Measurements from ENCODE around the gene FKBP6. TPM values are rescaled to one million over a fixed set of nuclear protein-coding genes. Genes with fewer than 3 reads are reported as not detected.
"Not testable (repeated sequence)": the region's sequence is repeated elsewhere in the genome, so short reads cannot be mapped to it uniquely, and the experiment has no call there.

Gene FKBP6
- polyA plus RNA-seq, 1 experiment: not detected

- TF ChIP-seq CTCF (IDR thresholded peaks at IDR 0.05; ENCODE audit: insufficient read depth, low read depth, low read length): no peak
- 0 out of 2 replicates have a peak, but pooled peaks cover 3% of the 10 kb centered on the region for H3K27me3 ChIP-seq (ENCODE audit: control insufficient read depth, insufficient read depth, low read length)
- POLR2A ChIA-PET: no interaction called here
- CTCF ChIA-PET: interaction anchor here (0.5 kb wide), 1 partner anchor 36 kb away, joined by 3 read pairs; no protein-coding TSS in a partner anchor
- no peak overlapping the region for H3K4me3 ChIP-seq (ENCODE audit: low read depth, low read length)
- DNase-seq (ENCODE audit: low read depth): no peak
- H3K36me3 ChIP-seq (ENCODE audit: control insufficient read depth, insufficient read depth, low read length): no peaks in the 10 kb centered on the region
Observed at GRCh38 chr7:73397521-73398281, 69.7 kb downstream of the FKBP6 start.

- CTCF ChIA-PET; H3K27me3 ChIP-seq (ENCODE audit: control insufficient read depth, insufficient read depth, low read length); H3K36me3 ChIP-seq (ENCODE audit: control insufficient read depth, insufficient read depth, low read length); POLR2A ChIA-PET: not testable (repeated sequence)
- peak overlapping the region; percentile 15; the same call in 1 of the 2 replicates for H3K4me3 ChIP-seq (ENCODE audit: low read depth, low read length)
- peak; percentile 26 for DNase-seq (ENCODE audit: low read depth)
Observed at GRCh38 chr7:73399185-73400050, 71.5 kb downstream of the FKBP6 start.

GRCh38 chr7:73404860-73405259 is 76.9 kb downstream of the FKBP6 start:
- POLR2A ChIA-PET; CTCF ChIA-PET; H3K4me3 ChIP-seq (ENCODE audit: low read depth, low read length); H3K36me3 ChIP-seq (ENCODE audit: control insufficient read depth, insufficient read depth, low read length); DNase-seq (ENCODE audit: low read depth); H3K27me3 ChIP-seq (ENCODE audit: control insufficient read depth, insufficient read depth, low read length): not testable (repeated sequence)

Small RNA genes lying within 50 kb of the gene (small RNA-seq; reads per million reads assigned to genes)
- gene RF00019 (ENCODE audit: insufficient read length, low read depth, low replicate concordance) (not detected), gene RNU6-1080P (ENCODE audit: insufficient read length, low read depth, low replicate concordance) (not detected)

Other genes starting within 250 kb of the FKBP6 start
- gene SPDYE9, start 242.1 kb upstream of the FKBP6 start, polyA plus RNA-seq (2011; rRNA removed): not detected in 2 replicates
- 13.7 and 23.6 TPM in 2 replicates for gene NSUN5, start 19.3 kb upstream of the FKBP6 start, polyA plus RNA-seq (2011; rRNA removed)
- gene TRIM50, start 79 bp upstream of the FKBP6 start, polyA plus RNA-seq (2011; rRNA removed): not detected in 2 replicates
- 0.33 and 0.38 TPM in 2 replicates for gene FZD9, start 105.6 kb downstream of the FKBP6 start, polyA plus RNA-seq (2011; rRNA removed)
- 12.4 and 18.8 TPM in 2 replicates for gene BAZ1B, start 194.1 kb downstream of the FKBP6 start, polyA plus RNA-seq (2011; rRNA removed)
- gene BCL7B, start 229.5 kb downstream of the FKBP6 start, polyA plus RNA-seq (2011; rRNA removed): 65.2 and 89.6 TPM in 2 replicates